ENCODE data around the gene ADAMTSL2. TPM values are rescaled to one million over a fixed set of nuclear protein-coding genes. Genes with fewer than 3 reads are reported as not detected.

ADAMTSL2 gene
- total RNA-seq, 2 experiments from 2014 or later, result not detected

DNA sequence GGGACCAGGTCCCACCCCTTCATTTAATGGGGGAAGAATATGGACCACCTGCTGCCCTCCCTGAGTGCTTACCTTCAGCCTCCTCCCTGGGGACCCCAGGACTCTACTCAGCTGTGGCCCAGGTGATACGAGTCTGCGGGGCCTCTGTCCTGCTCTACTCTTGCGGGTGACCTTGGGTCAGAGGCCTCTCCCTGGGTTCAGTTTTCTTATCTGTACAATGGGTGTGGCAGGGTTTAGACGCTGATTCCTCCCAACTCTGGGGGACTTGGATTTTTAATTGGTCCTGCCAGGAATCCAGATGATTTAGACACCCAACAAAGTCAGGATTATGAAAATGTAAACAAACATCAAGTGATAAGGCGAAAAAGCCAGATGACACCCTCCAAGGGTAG, 49.7 kb downstream of the ADAMTSL2 start:
- no peak for DNase-seq
- Mint-ChIP-seq H3K36me3 (ENCODE audit: low read depth) (no peaks in the 10 kb centered on the region), H3K4me3 (no peak overlapping the region), H3K27me3 (peaks cover 28% of the 10 kb centered on the region), H3K4me1 (no peaks in the 10 kb centered on the region), H3K9me3 (peaks cover 4% of the 10 kb centered on the region), H3K27ac (no peak overlapping the region)
- CTCF ChIA-PET, result no interaction called here
- POLR2A ChIA-PET, result no interaction called here

DNA sequence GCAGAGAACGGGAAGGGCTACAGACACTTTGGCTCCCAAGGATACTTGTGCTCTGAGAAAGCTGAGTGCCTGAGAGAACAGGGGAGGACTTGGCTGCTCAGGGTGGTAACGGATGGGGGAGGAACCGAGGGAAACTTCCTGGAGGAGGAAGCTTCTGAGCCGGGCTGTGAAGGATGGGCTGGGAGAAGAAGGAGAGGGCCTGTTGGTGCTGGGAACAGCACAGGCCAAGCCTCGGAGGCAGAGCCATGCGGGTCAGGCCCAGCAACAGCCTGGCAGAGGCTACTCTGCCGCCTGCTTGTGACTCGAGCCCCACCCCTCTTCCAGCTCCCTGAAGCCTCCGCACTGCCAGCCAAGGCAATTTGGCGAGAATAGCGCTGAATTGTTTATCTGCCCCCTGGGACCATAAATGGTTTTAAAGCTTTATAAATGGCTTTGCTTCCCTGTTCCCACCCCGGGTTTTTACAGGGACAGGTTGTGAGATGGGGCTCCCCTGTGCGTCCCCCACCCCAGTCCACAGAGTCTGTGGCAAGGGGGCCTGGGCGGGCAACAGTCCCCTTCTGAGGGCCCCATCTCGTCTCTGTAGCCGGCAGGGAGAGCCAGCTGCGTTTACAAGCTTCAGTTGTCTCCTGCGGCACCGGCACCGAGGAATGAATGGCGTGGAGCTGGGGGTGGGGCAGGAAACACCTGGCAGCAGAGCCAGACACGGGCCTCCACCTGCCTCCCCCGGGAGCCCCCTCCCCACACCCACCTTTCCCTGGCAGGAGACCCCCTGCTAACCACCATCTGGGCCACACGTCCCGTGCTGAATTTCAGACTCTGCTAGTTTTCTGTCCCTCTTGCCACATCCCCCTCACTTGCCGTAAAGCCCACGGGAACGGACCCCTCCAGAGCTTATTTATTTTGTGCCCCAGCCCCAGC, 50.3 kb downstream of the ADAMTSL2 start:
- H3K4me3 Mint-ChIP-seq, result no peak overlapping the region
- DNase-seq, result no peak
- peaks cover 25% of the 10 kb centered on the region for H3K27me3 Mint-ChIP-seq
- peaks cover 4% of the 10 kb centered on the region for H3K9me3 Mint-ChIP-seq
- H3K4me1 Mint-ChIP-seq, result no peaks in the 10 kb centered on the region
- ChIA-PET POLR2A (no interaction called here), CTCF (no interaction called here)
- H3K27ac Mint-ChIP-seq, result no peak overlapping the region
- no peaks in the 10 kb centered on the region for H3K36me3 Mint-ChIP-seq (ENCODE audit: low read depth)

DNA sequence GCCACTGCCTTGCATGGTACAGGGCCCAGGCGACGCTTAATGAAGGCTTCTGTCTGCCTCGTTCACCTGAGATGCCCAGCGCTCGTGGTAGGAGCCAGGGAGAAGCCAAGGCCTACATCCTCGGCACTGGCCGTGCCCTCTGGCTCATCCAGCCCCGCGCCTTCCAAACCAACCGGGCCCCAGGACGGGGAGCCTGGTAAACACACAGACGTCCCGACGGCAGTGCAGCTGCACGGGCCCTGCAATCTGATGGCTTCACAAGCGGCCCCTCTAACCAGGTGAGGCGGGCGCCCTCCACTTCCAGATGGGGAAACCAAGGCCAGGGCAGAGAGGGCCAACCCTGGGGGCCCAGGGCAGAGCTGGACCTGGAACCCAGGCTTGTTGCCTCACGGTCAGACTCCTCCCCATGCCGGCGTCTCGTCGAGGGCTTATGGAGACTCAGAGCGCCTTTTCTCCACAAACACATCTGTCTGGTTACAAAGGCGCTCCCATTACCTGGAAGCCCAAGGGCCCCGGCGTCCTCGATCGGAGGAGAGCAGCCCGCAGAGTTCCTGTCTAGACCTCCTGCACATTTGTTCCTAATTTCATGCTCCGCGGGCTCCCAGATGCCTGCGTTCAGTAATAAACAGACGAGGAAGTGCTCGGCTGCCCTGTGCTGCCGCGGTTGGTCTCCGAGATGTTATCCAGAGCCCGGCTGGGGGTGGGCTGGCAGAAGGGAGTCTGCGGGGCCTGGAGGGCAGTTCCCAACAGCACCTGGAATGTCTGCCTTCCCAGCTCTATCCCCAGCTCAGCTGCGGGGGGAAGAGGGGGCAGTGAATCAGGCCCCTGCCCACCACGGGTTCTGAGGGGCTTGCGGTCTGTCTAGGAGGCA, 51.2 kb downstream of the ADAMTSL2 start:
- Mint-ChIP-seq H3K4me3 (no peak overlapping the region), H3K4me1 (no peaks in the 10 kb centered on the region), H3K27ac (no peak overlapping the region), H3K36me3 (ENCODE audit: low read depth) (no peaks in the 10 kb centered on the region), H3K9me3 (peaks cover 4% of the 10 kb centered on the region), H3K27me3 (peaks cover 17% of the 10 kb centered on the region)
- DNase-seq, result no peak
- CTCF ChIA-PET, result no interaction called here
- POLR2A ChIA-PET, result no interaction called here

DNA sequence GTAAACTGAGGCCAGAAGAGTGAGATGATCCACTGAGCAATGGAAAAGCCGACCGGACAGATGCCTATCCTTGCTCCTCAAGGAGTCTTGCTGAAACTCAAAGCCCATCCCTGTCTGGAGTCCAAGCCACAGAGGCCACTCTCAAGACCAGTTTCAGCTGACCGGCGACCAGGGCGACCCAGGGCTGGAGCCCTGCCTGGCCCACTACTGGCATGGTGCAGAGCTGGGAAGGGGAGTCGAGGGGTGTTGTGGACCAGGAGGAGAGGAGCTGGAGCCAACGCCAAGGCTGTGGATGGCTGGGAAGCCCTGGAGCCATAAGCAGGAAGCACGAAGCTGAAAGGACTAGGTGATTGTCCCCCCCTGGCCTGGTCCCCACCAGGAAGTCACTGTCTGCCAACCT, 52.5 kb downstream of the ADAMTSL2 start:
- Mint-ChIP-seq H3K4me1 (no peaks in the 10 kb centered on the region), H3K9me3 (peaks cover 4% of the 10 kb centered on the region), H3K36me3 (ENCODE audit: low read depth) (no peaks in the 10 kb centered on the region), H3K27ac (no peak overlapping the region), H3K4me3 (no peak overlapping the region), H3K27me3 (peaks cover 15% of the 10 kb centered on the region)
- ChIA-PET POLR2A (no interaction called here), CTCF (no interaction called here)
- no peak for DNase-seq

DNA sequence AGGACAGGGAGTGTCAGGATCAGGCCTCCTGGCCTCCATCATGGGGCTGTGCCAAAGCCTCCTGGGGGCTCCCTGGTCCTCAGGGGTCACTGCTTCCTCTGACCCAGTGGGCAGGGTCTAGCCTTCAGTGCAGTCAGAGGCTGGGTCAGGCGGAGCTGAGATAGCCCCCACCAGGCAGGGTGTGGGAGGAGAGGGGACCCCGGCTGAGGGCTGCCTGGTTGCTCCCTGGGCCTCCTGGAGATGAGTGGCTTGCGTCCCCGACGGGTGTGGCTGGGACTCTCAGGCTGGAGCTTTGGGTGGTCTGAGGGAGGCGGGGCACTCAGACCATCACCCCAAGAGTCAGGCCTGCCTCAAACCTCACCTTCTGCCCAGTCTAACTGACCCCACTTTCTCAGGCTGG, 53.0 kb downstream of the ADAMTSL2 start:
- Mint-ChIP-seq H3K36me3 (ENCODE audit: low read depth) (no peaks in the 10 kb centered on the region), H3K9me3 (peaks cover 4% of the 10 kb centered on the region), H3K27me3 (peaks cover 15% of the 10 kb centered on the region), H3K27ac (no peak overlapping the region), H3K4me3 (no peak overlapping the region), H3K4me1 (no peaks in the 10 kb centered on the region)
- ChIA-PET POLR2A (no interaction called here), CTCF (no interaction called here)
- DNase-seq, result no peak

DNA sequence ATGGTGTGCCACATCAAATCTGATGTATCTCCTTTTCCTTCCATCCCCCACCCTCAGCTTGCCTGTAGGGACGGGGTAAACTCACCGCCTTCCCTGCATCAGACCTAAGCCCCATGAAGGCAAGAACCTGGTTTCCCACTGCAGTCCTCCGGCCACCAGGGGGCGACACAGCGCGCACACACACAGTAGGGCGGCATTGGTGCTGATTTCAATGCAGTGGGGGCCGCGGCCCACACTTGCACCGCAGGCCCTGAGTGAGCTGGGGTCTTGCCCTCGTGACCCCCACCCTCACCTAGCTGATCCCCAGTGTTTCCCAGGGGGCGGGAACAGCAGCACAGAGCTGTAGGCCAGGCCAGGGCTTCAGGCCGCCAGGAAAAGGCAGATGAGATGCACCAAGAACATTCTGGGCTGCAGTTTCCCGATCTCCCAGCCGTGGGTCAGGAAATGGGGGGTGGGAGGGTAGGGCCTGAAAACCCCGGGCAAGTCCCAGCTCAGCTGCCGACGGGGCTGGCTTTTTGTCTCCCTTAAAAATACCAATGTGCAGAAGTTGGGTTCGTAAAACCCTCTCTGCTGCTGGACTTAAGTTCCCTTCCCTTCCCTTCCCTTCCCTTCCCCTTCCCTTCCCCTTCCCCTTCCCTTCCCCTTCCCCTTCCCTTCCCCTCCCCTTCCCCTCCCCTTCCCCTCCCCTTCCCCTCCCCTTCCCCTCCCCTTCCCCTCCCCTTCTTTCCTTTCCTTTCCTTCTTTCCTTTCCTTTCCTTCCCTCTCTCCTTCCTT, 55.1 kb downstream of the ADAMTSL2 start:
- Mint-ChIP-seq H3K4me1 (no peaks in the 10 kb centered on the region), H3K27ac (no peak overlapping the region), H3K9me3 (peaks cover 4% of the 10 kb centered on the region), H3K27me3 (peaks cover 10% of the 10 kb centered on the region), H3K36me3 (ENCODE audit: low read depth) (no peaks in the 10 kb centered on the region), H3K4me3 (no peak overlapping the region)
- CTCF ChIA-PET, result interaction anchor here (0.5 to 1.5 kb wide), 4 partner anchors 54 to 137 kb away, joined by 3 read pairs; no protein-coding TSS in a partner anchor
- peak; percentile 39 for DNase-seq
- POLR2A ChIA-PET, result no interaction called here

DNA sequence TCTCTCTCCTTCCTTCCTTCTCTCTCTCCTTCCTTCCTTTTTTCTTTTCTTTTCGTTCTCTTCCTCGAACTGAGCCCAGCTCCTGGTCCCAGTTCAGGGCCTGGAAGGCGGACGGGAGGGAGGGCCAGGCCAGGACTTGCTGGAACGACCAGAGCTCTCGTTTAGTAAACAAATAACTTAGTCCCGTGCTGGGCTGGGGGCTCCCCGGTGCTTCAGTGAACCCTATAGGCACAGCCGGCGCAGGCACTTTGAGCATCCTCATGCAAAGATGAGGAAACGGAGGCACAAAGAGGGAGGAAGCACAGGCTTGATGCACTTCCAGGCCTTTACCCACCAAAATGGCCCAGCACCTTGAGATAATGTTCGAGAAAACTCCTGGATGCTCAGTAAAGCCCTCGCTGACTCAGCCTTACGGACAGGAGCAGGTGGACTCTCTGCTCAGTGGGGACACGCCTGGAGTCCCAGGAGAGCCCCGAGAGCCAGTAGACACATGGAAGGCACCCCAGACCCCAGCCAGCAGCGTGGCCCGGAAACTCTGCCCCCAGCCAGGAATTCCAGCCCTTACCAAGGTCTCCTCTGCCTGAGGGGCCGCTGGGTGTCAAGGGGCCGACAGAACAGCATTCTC, 55.8 kb downstream of the ADAMTSL2 start:
- ChIA-PET CTCF (interaction anchor here (0.6 to 1.5 kb wide), 3 partner anchors 54 to 137 kb away, joined by 3 read pairs; no protein-coding TSS in a partner anchor), POLR2A (no interaction called here)
- Mint-ChIP-seq H3K4me3 (no peak overlapping the region), H3K36me3 (ENCODE audit: low read depth) (no peaks in the 10 kb centered on the region), H3K27me3 (peaks cover 7% of the 10 kb centered on the region), H3K4me1 (no peaks in the 10 kb centered on the region), H3K27ac (no peak overlapping the region), H3K9me3 (peaks cover 4% of the 10 kb centered on the region)
- no peak for DNase-seq

DNA sequence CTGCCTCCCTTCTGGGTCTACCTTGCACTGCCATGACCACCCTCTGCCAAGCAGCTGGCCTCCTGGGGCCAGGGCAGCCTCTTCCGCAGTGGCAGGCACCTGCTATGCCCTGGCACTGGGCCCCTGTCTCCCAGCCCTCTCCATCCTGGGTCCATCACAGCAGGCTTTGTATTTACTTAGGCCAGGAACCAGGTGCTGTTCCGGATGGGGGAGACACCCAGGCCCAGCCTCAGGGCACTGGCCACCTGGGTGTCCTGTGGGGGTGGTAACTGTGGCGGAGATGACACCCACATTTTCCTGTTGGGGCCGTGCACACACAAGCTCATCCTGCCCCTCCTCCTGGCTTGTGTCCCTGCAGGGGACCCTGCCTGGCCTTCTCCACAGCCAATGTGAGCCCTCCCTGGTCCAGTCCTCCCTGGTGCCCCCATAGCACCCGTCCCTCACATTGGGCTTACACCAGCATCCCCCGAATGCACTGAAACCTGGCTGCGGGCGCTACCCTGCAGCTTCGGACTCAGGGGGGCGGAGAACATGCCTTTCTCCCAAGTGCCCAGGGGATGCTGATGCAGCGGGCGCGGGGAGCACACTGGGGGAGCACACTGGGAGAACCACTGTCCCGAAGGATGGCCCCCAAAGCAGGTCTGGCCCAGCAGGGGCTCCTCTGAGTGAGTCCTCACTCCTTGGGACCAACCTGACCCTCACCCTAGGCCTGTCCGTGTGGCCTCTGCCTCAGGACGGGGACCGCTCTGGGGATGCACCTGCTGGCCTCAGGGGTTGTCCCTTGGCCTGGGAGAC, 56.8 kb downstream of the ADAMTSL2 start:
- no peaks in the 10 kb centered on the region for H3K4me1 Mint-ChIP-seq
- H3K27ac Mint-ChIP-seq, result no peak overlapping the region
- H3K9me3 Mint-ChIP-seq, result peaks cover 4% of the 10 kb centered on the region
- no peaks in the 10 kb centered on the region for H3K27me3 Mint-ChIP-seq
- H3K4me3 Mint-ChIP-seq, result no peak overlapping the region
- ChIA-PET CTCF (no interaction called here), POLR2A (no interaction called here)
- H3K36me3 Mint-ChIP-seq (ENCODE audit: low read depth), result no peaks in the 10 kb centered on the region
- no peak for DNase-seq

DNA sequence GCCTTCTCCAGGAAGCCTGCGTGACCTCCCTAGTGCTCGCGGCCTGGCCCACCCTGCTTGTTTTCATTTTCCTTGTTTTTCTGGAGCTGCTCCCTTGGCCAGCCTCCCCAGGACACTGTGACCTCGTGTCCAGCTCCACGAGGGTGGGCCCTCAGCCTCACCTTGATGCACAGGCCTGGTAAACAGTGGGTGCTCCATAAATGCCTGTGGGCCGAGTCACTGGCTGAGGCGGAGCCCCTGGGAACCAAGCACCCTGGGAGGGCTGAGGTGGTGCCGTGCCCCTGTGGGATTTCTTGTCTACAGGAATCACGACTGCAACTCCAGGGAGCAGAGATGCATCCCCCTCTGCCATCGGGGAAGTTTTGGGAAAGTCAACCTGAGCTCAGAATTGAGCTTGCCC, 57.5 kb downstream of the ADAMTSL2 start:
- ChIA-PET CTCF (no interaction called here), POLR2A (no interaction called here)
- Mint-ChIP-seq H3K4me1 (no peaks in the 10 kb centered on the region), H3K27ac (no peak overlapping the region), H3K4me3 (no peak overlapping the region), H3K27me3 (no peaks in the 10 kb centered on the region), H3K9me3 (peaks cover 7% of the 10 kb centered on the region), H3K36me3 (ENCODE audit: low read depth) (no peaks in the 10 kb centered on the region)
- no peak for DNase-seq

DNA sequence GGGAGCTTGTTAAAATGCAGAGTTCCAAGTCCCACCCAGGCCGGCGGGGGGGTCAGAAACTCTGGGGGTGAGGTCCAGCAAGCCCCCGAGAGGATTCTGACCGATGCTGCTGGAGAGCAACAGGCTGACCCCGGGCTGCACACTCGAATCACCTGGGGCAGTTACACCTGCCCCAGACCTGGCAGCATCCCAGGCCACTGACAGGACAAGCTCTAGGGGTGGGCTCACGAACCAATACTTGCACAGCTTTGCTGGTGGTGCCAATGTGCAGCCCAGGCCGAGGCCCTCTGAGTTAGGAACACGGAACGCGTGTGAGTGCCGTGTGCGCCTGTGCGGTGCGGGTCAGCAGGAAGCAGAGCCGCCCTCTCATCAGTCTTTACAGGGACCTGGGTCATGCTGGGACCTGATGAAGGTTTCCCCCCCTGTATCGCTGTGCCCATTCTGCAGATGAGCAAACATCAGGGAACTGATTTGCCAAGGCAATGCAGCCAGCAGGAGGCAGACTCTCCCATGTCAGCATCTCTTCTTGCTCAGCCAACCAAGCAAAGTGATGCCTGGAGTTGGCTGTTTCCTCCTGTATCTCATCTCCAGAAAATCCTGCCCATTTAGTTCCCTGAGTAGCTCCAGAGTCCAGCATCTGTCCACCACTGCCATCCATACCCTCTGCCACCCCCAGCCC, 58.4 kb downstream of the ADAMTSL2 start:
- no peaks in the 10 kb centered on the region for H3K4me1 Mint-ChIP-seq
- CTCF ChIA-PET, result interaction anchor here (0.5 to 0.6 kb wide), 2 partner anchors 225 to 333 kb away, joined by 3 to 4 read pairs; no protein-coding TSS in a partner anchor
- H3K4me3 Mint-ChIP-seq, result no peak overlapping the region
- POLR2A ChIA-PET, result no interaction called here
- no peak overlapping the region for H3K27ac Mint-ChIP-seq
- peaks cover 14% of the 10 kb centered on the region for H3K9me3 Mint-ChIP-seq
- DNase-seq, result peak; percentile 40
- H3K27me3 Mint-ChIP-seq, result no peaks in the 10 kb centered on the region
- peaks cover 5% of the 10 kb centered on the region for H3K36me3 Mint-ChIP-seq (ENCODE audit: low read depth)

DNA sequence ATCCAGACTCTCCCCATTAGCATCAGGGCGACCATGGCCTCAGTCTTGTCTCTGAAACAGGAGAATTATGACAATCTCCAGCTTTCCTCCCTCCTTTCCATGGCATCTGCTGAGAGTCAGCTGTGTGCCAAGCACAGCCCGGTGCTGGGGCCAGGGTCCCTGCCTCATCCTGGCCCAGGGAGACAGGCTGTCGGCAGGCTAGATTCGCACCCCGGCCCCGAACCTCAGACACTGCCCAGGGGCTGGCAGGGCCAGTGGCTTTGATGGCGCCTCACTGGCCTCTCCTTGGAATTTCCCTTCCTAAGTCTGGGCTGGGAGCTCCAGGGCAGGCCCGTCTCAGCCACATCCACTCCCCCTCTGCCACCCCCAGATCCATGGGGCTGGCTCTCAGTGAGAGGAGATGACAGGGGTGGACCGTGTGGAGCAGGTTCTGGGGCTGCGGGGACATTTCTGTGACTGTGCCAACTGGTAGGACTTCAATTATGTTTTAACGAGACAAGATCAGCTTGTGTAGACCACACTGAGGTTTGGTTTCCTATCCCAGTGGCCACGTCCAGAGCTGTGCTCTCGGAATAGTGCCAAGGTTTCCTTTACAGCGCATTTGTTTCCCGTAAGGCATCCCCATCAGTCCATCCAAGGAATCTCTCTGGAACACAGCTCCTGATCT, 59.2 kb downstream of the ADAMTSL2 start:
- POLR2A ChIA-PET, result no interaction called here
- no peak for DNase-seq
- no peaks in the 10 kb centered on the region for H3K27me3 Mint-ChIP-seq
- peaks cover 5% of the 10 kb centered on the region for H3K36me3 Mint-ChIP-seq (ENCODE audit: low read depth)
- no peaks in the 10 kb centered on the region for H3K4me1 Mint-ChIP-seq
- CTCF ChIA-PET, result no interaction called here
- H3K4me3 Mint-ChIP-seq, result no peak overlapping the region
- peaks cover 13% of the 10 kb centered on the region for H3K9me3 Mint-ChIP-seq
- no peak overlapping the region for H3K27ac Mint-ChIP-seq
